ENCODE results near the gene KRT16.
"Not testable (repeated sequence)": the region's sequence is repeated elsewhere in the genome, so short reads cannot be mapped to it uniquely, and the experiment has no call there.

GRCh38 chr17:41606930-41607329 is 5.6 kb downstream of the KRT16 start:
- not testable (repeated sequence) for TF ChIP-seq CTCF, POLR2A (IDR thresholded peaks at IDR 0.05)
